Right forelimb (tissue), 1 donor: Measurements from ENCODE around the gene FHIT.

ENCODE experiments used
- DNase-seq: peaks from one replicate; pipeline ENCODE4 v3.0.0-alpha.2; 2018

Gene FHIT

GRCh38 chr3:60309539-60310268 is 941.5 kb downstream of the FHIT start:
- DNase-seq, result no peak

- DNase-seq, result no peak
Measured at GRCh38 chr3:60308808-60309207, 942.4 kb downstream of the FHIT start.

- no peak for DNase-seq
Measured at GRCh38 chr3:60307562-60308199, 943.6 kb downstream of the FHIT start.

GRCh38 chr3:60304112-60304511 is 947.1 kb downstream of the FHIT start:
- no peak for DNase-seq

- no peak for DNase-seq
Measured at GRCh38 chr3:60303160-60303559, 948.1 kb downstream of the FHIT start.

- DNase-seq, result no peak
Measured at GRCh38 chr3:60301142-60301541, 950.1 kb downstream of the FHIT start.

- no peak for DNase-seq
Measured at GRCh38 chr3:60298141-60298540, 953.1 kb downstream of the FHIT start.

- DNase-seq, result no peak
Measured at GRCh38 chr3:60294181-60294580, 957.1 kb downstream of the FHIT start.

GRCh38 chr3:60291115-60291514 is 960.1 kb downstream of the FHIT start:
- no peak for DNase-seq

- DNase-seq, result no peak
Measured at GRCh38 chr3:60290122-60290492, 961.1 kb downstream of the FHIT start.

GRCh38 chr3:60289341-60290121 is 961.7 kb downstream of the FHIT start:
- DNase-seq, result no peak

GRCh38 chr3:60282866-60283265 is 968.4 kb downstream of the FHIT start:
- no peak for DNase-seq

- no peak for DNase-seq
Measured at GRCh38 chr3:60281970-60282369, 969.3 kb downstream of the FHIT start.

GRCh38 chr3:60277361-60277800 is 973.9 kb downstream of the FHIT start:
- no peak for DNase-seq

GRCh38 chr3:60276615-60277014 is 974.6 kb downstream of the FHIT start:
- DNase-seq, result no peak

GRCh38 chr3:60274646-60275045 is 976.6 kb downstream of the FHIT start:
- no peak for DNase-seq

- no peak for DNase-seq
Measured at GRCh38 chr3:60274098-60274497, 977.2 kb downstream of the FHIT start.

- DNase-seq, result no peak
Measured at GRCh38 chr3:60269829-60270266, 981.4 kb downstream of the FHIT start.

GRCh38 chr3:60269377-60269776 is 981.9 kb downstream of the FHIT start:
- DNase-seq, result no peak

GRCh38 chr3:60268123-60268522 is 983.1 kb downstream of the FHIT start:
- DNase-seq, result no peak

GRCh38 chr3:60266444-60266843 is 984.8 kb downstream of the FHIT start:
- no peak for DNase-seq

- no peak for DNase-seq
Measured at GRCh38 chr3:60263191-60263590, 988.1 kb downstream of the FHIT start.

- DNase-seq, result no peak
Measured at GRCh38 chr3:60262546-60262945, 988.7 kb downstream of the FHIT start.

GRCh38 chr3:60260546-60260945 is 990.7 kb downstream of the FHIT start:
- no peak for DNase-seq
